AG04450 (cell line): ENCODE data around the gene TRIM32. TPM values are rescaled to one million over a fixed set of nuclear protein-coding genes. Genes with fewer than 3 reads are reported as not detected.

ENCODE experiments used
- CTCF ChIA-PET: fragments of 300-600, 350-600 bp; formaldehyde crosslinking; extraction: SDS; loops from one replicate; lab custom pipeline; 2022; ENCODE audit warnings: antibody characterized with exemption, inconsistent platforms; lab: Charles Lee
- POLR2A ChIA-PET: fragments of 350-600 bp; formaldehyde crosslinking; extraction: SDS; loops from one replicate; lab custom pipeline; 2021; ENCODE audit warnings: antibody characterized with exemption, inconsistent platforms; lab: Yijun Ruan, JAX
- DNase-seq: peaks from one replicate; pipeline ENCODE4 v3.0.0-alpha.2; 2011; ENCODE audit warnings: low read depth, low spot score
- H3K27ac ChIP-seq: one replicate; pipeline ENCODE4 v1.5.1; 2012; ENCODE audit warnings: low read depth, low read length, control low read depth
- H3K27me3 ChIP-seq: one replicate; pipeline ENCODE4 v1.6.0; 2012; ENCODE audit warnings: low read length; ENCODE audit not compliant: control insufficient read depth, insufficient read depth
- H3K4me3 ChIP-seq: 2 replicates; pipeline ENCODE4 v1.5.1; 2011; ENCODE audit warnings: mild to moderate bottlenecking, low read depth, low read length, control low read depth
- H3K9me3 ChIP-seq: 2 replicates; pipeline ENCODE4 v1.5.1; 2012; ENCODE audit warnings: low read length; ENCODE audit not compliant: control insufficient read depth, insufficient read depth
- CTCF ChIP-seq: IDR thresholded peaks from 2 replicates; pipeline ENCODE4 v1.5.1; 2011; ENCODE audit warnings: low read depth, low read length, control low read depth, inconsistent platforms
- polyA plus RNA-seq: library from polyadenylated mRNA; depleted of rRNA; stranded (reverse); fragments of >200 nt; gene quantifications from 2 replicates; pipeline ENCODE4 v1.2.3, GENCODE V29; 2011

The TRIM32 gene
- polyA plus RNA-seq, 1 experiment, result 24.5 TPM

- Histone ChIP-seq H3K9me3 (no peaks in the 10 kb centered on the region), H3K27ac (no peak overlapping the region), H3K4me3 (no peak overlapping the region), H3K27me3 (no peaks in the 10 kb centered on the region)
- no peak for DNase-seq
- no peak for TF ChIP-seq CTCF
- ChIA-PET CTCF (interaction anchor here (0.9 to 2.3 kb wide), 5 partner anchors 9 to 1078 kb away, joined by 3 to 13 read pairs (median 6); no protein-coding TSS in a partner anchor), POLR2A (no interaction called here)
Observed at GRCh38 chr9:116662646-116663310, 24.3 kb upstream of the TRIM32 start.

- H3K27me3 ChIP-seq, result no peaks in the 10 kb centered on the region
- POLR2A ChIA-PET, result no interaction called here
- H3K9me3 ChIP-seq, result no peaks in the 10 kb centered on the region
- CTCF ChIA-PET, result interaction anchor here (0.9 kb wide), 1 partner anchor 17 kb away, joined by 3 read pairs; no protein-coding TSS in a partner anchor
- TF ChIP-seq CTCF, result no peak
- DNase-seq, result no peak
- H3K4me3 ChIP-seq, result no peak overlapping the region
- no peak overlapping the region for H3K27ac ChIP-seq
Observed at GRCh38 chr9:116663581-116663980, 23.5 kb upstream of the TRIM32 start.

GRCh38 chr9:116668970-116669695 lies 18.0 kb upstream of the TRIM32 start:
- no peak overlapping the region for H3K27ac ChIP-seq
- no peaks in the 10 kb centered on the region for H3K27me3 ChIP-seq
- no peak for DNase-seq
- ChIA-PET POLR2A (no interaction called here), CTCF (interaction anchor here (0.6 to 1.0 kb wide), 2 partner anchors 8 to 870 kb away, joined by 3 read pairs; no protein-coding TSS in a partner anchor)
- no peak overlapping the region for H3K4me3 ChIP-seq
- H3K9me3 ChIP-seq, result peaks cover 3% of the 10 kb centered on the region; the same call in 1 of the 2 replicates
- TF ChIP-seq CTCF, result no peak

- DNase-seq, result no peak
- ChIA-PET CTCF (interaction anchor here (0.8 kb wide), 1 partner anchor 9 kb away, joined by 3 read pairs; no protein-coding TSS in a partner anchor), POLR2A (interaction anchor here (0.7 kb wide), 1 partner anchor 740 kb away, joined by 4 read pairs; no protein-coding TSS in a partner anchor)
- no peak for TF ChIP-seq CTCF
- Histone ChIP-seq H3K27me3 (no peaks in the 10 kb centered on the region), H3K4me3 (no peak overlapping the region), H3K27ac (no peak overlapping the region), H3K9me3 (peaks cover 3% of the 10 kb centered on the region; the same call in 1 of the 2 replicates)
Observed at GRCh38 chr9:116671605-116672004, 15.5 kb upstream of the TRIM32 start.

- DNase-seq, result no peak
- no peak for TF ChIP-seq CTCF
- Histone ChIP-seq H3K27ac (no peak overlapping the region), H3K9me3 (peaks cover 3% of the 10 kb centered on the region; the same call in 1 of the 2 replicates), H3K4me3 (no peak overlapping the region), H3K27me3 (no peaks in the 10 kb centered on the region)
- ChIA-PET POLR2A (no interaction called here), CTCF (no interaction called here)
Observed at GRCh38 chr9:116673375-116673774, 13.7 kb upstream of the TRIM32 start.
